Testis (tissue), 2 donors: ENCODE measurements around the gene PZP.

ENCODE experiments used
- CTCF ChIP-seq, 3 experiments: fragments of 450-650 bp in 2 of 3; fragments of 200-600 bp in 1 of 3; sonication (generic) in 1 of 3; IDR thresholded peaks; one replicate each; pipeline ENCODE4 v1.5.1; 2016 to 2019; ENCODE audit warnings: antibody characterized with exemption in 3 of 3, mild to moderate bottlenecking in 2 of 3, moderate library complexity in 1 of 3
- POLR2A ChIP-seq: fragments of 450-650 bp; IDR thresholded peaks from one replicate; pipeline ENCODE4 v1.6.1; 2017; ENCODE audit warnings: antibody characterized with exemption, mild to moderate bottlenecking, moderate library complexity

GRCh38 chr12:9133216-9133916, 74.8 kb downstream of the PZP start:
- TF ChIP-seq CTCF (IDR thresholded peaks at IDR 0.05) (no peak), POLR2A (no peak)
